GM20431 (cell line): ENCODE data around the gene ZBTB16.

Source experiments
- in situ Hi-C: fragments of 300-500 bp; cut with MseI, MboI; formaldehyde crosslinking; loops from one replicate; pipeline ENCODE4 v1.15.0; 2020; ENCODE audit warnings: low sequenced_read_pairs; ENCODE audit not compliant: unreplicated experiment

ZBTB16 gene

GRCh38 chr11:114174712-114175495 lies 115.4 kb downstream of the ZBTB16 start:
- in situ Hi-C loops, result no loop called here

- in situ Hi-C loops, result no loop called here
These were observed 116.2 kb downstream of the ZBTB16 start for GRCh38 chr11:114175706-114176105.

DNA sequence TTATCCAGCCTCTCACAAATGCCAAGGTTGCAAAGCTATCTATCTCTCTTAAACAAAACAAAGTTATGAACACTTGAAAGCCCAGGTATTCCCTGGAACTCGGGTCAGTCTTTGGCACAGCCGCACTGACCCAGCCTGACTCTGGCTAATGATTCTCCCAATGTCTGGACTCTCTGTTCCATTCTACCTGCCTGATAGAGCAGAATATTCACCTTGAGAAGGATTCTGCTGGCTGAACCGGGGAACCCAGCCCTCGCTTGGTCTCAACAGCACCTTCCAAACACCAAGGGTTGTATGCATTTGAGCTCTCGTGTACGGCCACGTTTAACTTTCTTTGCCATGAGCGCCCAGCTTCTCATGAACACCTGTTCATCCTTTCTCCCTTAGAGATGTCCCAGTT lies 116.8 kb downstream of the ZBTB16 start:
- in situ Hi-C loops, result no loop called here

GRCh38 chr11:114178656-114179055 lies 119.1 kb downstream of the ZBTB16 start:
- in situ Hi-C loops, result no loop called here

DNA sequence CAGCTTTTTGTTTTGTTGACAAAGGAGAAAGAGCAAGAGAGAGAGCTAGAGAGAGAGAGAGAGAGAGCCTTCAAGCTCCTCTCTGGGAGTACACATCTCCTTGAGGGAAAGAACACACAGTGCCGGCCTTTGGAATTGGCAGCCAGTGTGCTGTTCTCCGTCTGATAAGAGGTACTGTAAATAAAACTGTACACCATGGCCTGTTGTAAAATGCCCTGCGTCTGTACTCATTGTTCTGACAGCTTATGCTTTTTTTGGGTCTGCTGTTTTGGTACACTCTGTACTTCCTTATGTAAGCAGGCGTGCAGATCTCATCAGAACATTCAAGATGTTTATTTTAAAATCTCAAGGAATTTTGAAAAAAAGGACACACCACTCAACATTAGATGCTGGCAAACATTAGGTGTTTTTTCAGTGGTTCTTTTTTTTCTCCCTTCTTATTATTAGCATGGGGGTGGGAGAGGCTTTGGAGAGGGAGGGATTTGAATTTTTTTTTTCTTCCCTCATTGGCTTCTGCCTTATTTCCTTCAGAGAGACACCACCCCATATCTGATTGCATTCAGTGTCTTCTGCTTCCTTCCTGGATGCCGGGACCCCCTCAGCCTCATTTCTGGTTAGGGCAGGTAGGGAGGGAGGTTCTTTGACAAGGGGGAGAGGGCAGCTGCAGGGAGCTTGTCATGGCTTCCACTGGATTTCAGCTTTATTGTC lies 119.9 kb downstream of the ZBTB16 start:
- in situ Hi-C loops, result no loop called here

DNA sequence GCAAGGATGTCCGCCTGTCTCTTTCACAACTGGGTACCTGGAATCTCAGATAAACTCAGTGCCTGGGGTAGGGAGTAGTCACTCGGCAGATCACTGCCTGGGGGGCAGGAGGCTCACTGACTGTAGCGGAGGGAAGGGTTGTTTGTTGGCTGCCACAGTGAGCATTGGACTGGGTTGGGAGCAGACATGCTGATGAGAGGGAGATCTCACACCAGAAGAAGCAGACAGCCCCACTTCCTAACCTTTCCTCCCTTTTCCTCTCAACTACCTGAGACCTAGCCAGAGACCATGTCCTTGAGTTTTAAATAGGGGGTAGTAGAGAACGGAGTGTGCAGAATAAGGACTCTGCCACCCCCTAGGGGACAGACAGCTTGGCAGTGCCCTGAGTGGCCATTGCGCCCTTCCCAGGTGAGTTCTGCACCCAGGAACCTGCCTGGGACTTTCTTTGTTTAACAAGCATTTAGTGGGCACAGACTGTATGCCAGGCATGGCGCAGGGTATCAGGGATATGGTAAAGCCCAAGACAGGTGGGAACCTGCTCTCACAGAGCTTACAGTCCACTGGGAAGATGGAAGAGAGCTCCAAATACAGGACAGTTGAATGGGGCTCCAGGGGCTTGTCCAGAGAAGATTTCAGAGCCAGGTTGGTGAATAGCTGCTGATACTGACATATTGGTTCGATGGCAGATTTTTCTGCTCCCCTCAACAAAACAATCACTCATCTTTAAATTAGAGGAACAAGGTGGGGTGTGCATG lies 121.0 kb downstream of the ZBTB16 start:
- in situ Hi-C loops, result no loop called here

GRCh38 chr11:114181195-114181594 lies 121.7 kb downstream of the ZBTB16 start:
- in situ Hi-C loops, result no loop called here

DNA sequence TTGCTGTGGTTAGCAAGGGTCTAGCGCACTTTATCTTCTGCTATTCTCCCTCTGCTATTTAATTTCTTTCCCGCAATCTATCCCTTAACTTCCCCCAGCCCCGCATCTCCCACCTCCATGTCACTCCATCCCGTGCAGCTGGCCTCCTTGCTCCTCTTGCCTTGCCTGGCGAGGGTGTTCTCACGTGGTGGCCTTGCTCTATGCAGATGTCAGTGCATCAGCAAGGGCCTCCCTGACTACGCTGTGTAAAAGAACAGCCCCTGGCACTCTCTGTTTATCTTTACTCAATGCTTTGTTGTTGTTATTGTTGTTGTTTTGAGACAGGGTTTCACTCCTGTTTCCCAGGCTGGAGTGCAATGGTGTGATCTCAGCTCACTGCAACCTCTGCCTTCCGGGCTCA lies 122.2 kb downstream of the ZBTB16 start:
- in situ Hi-C loops, result no loop called here

- in situ Hi-C loops, result no loop called here
These were observed 123.0 kb downstream of the ZBTB16 start for GRCh38 chr11:114182471-114183043.

DNA sequence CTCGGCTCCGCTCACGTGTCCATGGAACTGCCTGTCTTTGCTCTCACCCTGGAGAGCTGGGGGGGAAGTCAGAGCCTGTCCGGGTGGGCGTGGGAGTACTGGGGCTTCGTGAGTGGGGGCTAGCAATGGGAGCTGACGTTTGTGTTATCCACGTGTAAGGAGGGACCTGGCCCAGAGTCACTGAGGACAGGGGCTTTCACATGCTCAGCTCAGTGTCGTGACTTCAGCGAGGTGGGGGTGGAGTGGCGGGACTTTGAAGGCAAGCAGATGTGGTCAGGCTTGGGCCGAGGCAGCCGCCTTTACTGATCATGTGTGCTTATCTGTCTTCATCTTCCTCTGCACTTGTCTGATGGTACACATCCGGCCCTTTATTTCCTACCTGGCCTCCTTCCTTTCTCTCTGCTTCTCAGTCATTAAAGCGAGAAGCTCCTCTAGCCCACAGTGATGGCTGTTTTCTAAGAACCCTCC lies 123.6 kb downstream of the ZBTB16 start:
- in situ Hi-C loops, result no loop called here

DNA sequence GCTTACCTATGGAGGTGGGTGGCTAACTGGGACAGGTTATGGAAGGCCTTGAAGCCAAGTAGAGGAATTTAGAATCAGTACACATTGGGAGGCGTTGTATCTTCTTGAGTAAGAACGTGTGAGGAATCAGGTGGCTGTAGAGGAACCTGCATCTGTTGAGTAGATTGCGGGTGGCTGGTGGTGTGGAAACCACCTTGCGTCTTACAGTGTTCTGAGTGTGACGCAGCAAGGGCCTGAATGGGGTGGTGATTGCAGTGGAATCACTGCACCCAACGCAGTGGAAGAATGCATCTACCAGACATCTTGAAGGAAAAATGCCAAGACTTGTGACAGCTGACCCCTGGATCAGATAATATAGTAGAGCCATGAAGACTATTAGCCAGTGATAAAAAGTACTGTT lies 125.9 kb downstream of the ZBTB16 start:
- in situ Hi-C loops, result no loop called here

DNA sequence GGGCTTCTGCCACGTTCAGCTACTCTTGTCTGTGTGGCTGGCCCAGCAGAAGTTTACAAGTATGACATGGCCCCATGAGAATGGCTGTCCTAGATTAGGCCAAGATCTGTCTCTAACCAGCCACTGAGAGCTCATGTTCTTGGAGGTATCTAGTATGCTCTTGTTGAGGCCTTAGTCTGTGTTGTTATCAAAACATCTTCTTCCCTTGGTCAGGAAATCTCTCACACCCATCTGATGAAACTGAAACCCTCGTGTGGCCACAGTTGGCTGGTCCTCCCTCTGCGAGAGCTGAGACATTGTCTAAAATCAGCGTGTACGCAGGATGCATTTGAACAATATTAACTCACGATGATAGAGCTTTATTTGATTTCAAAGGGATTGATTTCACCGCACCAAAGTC lies 127.7 kb downstream of the ZBTB16 start:
- in situ Hi-C loops, result no loop called here

- in situ Hi-C loops, result no loop called here
These were observed 129.5 kb downstream of the ZBTB16 start for GRCh38 chr11:114188851-114189570.

GRCh38 chr11:114190630-114191029 lies 131.1 kb downstream of the ZBTB16 start:
- in situ Hi-C loops, result no loop called here

GRCh38 chr11:114191893-114192292 lies 132.4 kb downstream of the ZBTB16 start:
- in situ Hi-C loops, result no loop called here

GRCh38 chr11:114192841-114193389 lies 133.4 kb downstream of the ZBTB16 start:
- in situ Hi-C loops, result no loop called here

DNA sequence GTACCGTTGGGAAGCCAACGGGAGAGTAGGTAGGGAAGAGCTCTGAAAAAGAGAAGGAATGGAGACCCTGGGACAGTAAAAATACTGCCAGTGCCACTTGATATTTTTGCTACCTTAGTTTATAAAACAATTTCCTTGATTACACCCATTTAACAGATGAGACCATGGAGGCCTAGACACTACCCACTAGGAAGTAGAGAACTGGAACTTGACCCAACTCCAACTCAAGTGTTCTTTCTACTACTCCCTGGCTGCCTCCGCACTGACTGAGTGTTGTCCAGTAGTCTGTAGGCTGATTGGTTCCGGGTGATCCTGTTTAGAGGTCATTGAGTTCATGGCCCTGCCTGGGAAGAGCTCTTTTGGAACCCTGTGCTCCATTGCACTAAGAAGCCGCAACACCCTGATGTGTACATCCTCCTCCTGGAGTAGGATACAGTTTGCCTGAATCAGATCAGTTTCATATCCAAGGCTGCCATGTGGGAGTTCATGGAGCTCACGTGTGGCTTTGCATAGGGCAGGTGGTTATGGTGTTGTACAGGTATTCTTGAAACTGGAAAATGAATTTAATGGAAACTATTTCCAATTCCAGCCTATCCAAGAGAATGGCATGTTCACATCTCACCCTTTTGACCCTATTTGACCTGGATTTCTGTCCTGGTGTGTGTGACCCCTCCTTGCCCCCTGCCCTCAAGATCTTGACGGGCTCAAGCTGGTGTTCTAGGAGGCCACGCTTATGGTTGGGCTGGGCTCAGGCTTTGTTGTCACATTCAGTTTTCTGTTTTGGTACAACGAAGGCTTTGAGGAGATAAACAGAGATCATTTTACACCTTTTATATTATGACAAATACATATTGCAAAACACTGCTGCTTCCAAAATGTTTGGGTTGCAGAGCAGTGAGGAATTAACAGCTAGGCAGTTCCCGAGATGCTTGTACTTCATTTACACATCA lies 134.5 kb downstream of the ZBTB16 start:
- in situ Hi-C loops, result no loop called here

DNA sequence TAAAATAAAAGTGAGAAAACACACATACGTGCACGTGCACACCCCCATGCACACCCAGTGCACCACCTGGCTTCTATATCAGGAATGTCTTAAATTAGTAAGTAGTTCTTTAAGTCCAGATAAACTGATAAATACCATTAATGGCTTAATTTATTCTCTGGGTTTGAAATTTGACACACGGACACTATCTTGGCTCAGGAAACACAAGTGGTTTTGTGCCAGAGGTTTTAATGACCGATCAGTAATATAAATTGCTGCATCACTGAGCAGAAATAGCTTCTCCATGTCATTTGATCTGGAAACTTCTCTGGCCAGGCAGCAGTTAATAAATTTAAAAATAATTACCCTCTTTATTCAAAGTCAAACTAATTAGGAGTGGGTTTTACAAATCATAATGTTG lies 135.2 kb downstream of the ZBTB16 start:
- in situ Hi-C loops, result no loop called here
